Glomerular endothelial cell (primary cell): ENCODE data around the gene CCL1. TPM values are rescaled to one million over a fixed set of nuclear protein-coding genes. Genes with fewer than 3 reads are reported as not detected.
"Not testable (repeated sequence)": the region's sequence is repeated elsewhere in the genome, so short reads cannot be mapped to it uniquely, and the experiment has no call there.

Source experiments
- DNase-seq: peaks from one replicate; pipeline ENCODE4 v3.0.0-alpha.2; 2011; ENCODE audit warnings: low read depth, low spot score; ENCODE audit errors: extremely low read depth
- total RNA-seq: library from RNA; depleted of rRNA; stranded (reverse); fragments of >200 nt; gene quantifications from 2 replicates; pipeline ENCODE4 v1.2.3, GENCODE V29; 2015

CCL1 gene
- total RNA-seq, 1 donor from 2014 or later, result not detected

GRCh38 chr17:34361478-34362061, 1.5 kb downstream of the CCL1 start:
- peak; percentile 86 for DNase-seq

- DNase-seq, result no peak
These were observed 2.3 kb downstream of the CCL1 start for GRCh38 chr17:34360601-34361270.

GRCh38 chr17:34358631-34359030, 4.4 kb downstream of the CCL1 start:
- DNase-seq, result no peak

GRCh38 chr17:34357398-34357797, 5.6 kb downstream of the CCL1 start:
- no peak for DNase-seq

GRCh38 chr17:34356194-34356593, 6.8 kb downstream of the CCL1 start, which contains the start of gene CCL13:
CCL13 (plus strand) TSS chr17:34356480; CDS start chr17:34356527, 47 bp downstream.
- DNase-seq, result no peak

- DNase-seq, result no peak
These were observed 8.4 kb downstream of the CCL1 start for GRCh38 chr17:34354637-34355036.

GRCh38 chr17:34352191-34352590, 10.8 kb downstream of the CCL1 start:
- DNase-seq, result no peak

GRCh38 chr17:34351096-34351495, 11.9 kb downstream of the CCL1 start:
- DNase-seq, result no peak

- no peak for DNase-seq
These were observed 13.3 kb downstream of the CCL1 start for GRCh38 chr17:34349751-34350150.

- DNase-seq, result no peak
These were observed 16.0 kb downstream of the CCL1 start for GRCh38 chr17:34347063-34347462.

- no peak for DNase-seq
These were observed 21.1 kb downstream of the CCL1 start for GRCh38 chr17:34341916-34342315.

GRCh38 chr17:34339138-34339770, 23.8 kb downstream of the CCL1 start:
- DNase-seq, result no peak

- no peak for DNase-seq
These were observed 25.3 kb downstream of the CCL1 start for GRCh38 chr17:34337701-34338100.

- DNase-seq, result not testable (repeated sequence)
These were observed 35.5 kb downstream of the CCL1 start for GRCh38 chr17:34327580-34327979.

- DNase-seq, result no peak
These were observed 41.1 kb downstream of the CCL1 start for GRCh38 chr17:34321964-34322363.

GRCh38 chr17:34319039-34319483, 44.0 kb downstream of the CCL1 start, which contains the start of gene CCL8:
CCL8 (plus strand) TSS chr17:34319435; CDS start chr17:34319502, 67 bp downstream.
- no peak for DNase-seq

GRCh38 chr17:34318474-34318873, 44.6 kb downstream of the CCL1 start:
- DNase-seq, result no peak

GRCh38 chr17:34314279-34314678, 48.8 kb downstream of the CCL1 start:
- DNase-seq, result no peak

GRCh38 chr17:34313164-34313563, 49.9 kb downstream of the CCL1 start:
- no peak for DNase-seq

GRCh38 chr17:34312080-34312479, 51.0 kb downstream of the CCL1 start:
- DNase-seq, result no peak

- DNase-seq, result no peak
These were observed 51.7 kb downstream of the CCL1 start for GRCh38 chr17:34311291-34311690.
